Parathyroid adenoma (tissue), 2 donors: ENCODE results near the gene SLC4A7.

Experiments used
- H2AFZ ChIP-seq: fragments of 300-600 bp; sonication (generic); one replicate; pipeline ENCODE4 v1.7.0; 2017; ENCODE audit warnings: antibody characterized with exemption, mild to moderate bottlenecking
- H3K27ac ChIP-seq: fragments of 300-600 bp; sonication (generic); one replicate; pipeline ENCODE4 v1.7.0; 2017
- H3K27me3 ChIP-seq: fragments of 300-600 bp; sonication (generic); one replicate; pipeline ENCODE4 v1.7.0; 2017; ENCODE audit warnings: low read length; ENCODE audit not compliant: control insufficient read depth, insufficient read depth
- H3K36me3 ChIP-seq: fragments of 300-600 bp; sonication (generic); one replicate; pipeline ENCODE4 v1.7.0; 2017; ENCODE audit warnings: low read length; ENCODE audit not compliant: control insufficient read depth, insufficient read depth
- H3K4me1 ChIP-seq: fragments of 300-600 bp; sonication (generic); one replicate; pipeline ENCODE4 v1.7.0; 2017; ENCODE audit warnings: control low read depth
- H3K4me2 ChIP-seq: fragments of 300-600 bp; sonication (generic); one replicate; pipeline ENCODE4 v1.7.0; 2017; ENCODE audit warnings: low read length
- H3K4me3 ChIP-seq: fragments of 300-600 bp; sonication (generic); one replicate; pipeline ENCODE4 v1.7.0; 2017; ENCODE audit warnings: low read depth, low read length
- H3K79me2 ChIP-seq: fragments of 300-600 bp; sonication (generic); one replicate; pipeline ENCODE4 v1.7.0; 2017; ENCODE audit warnings: control low read depth
- H3K9ac ChIP-seq: fragments of 300-600 bp; sonication (generic); one replicate; pipeline ENCODE4 v1.7.0; 2017; ENCODE audit warnings: mild to moderate bottlenecking
- H3K9me3 ChIP-seq: fragments of 300-600 bp; sonication (generic); one replicate; pipeline ENCODE4 v1.7.0; 2017; ENCODE audit warnings: low read length; ENCODE audit not compliant: control insufficient read depth
- TF ChIP-seq, protein P1 (sequence below): fragments of 300-600 bp; sonication (generic); IDR thresholded peaks from one replicate; pipeline ENCODE4 v1.7.0; 2017; ENCODE audit warnings: antibody characterized with exemption, mild to moderate bottlenecking
- donor health status: primary hyperparathyroidism.

SLC4A7 gene

DNA sequence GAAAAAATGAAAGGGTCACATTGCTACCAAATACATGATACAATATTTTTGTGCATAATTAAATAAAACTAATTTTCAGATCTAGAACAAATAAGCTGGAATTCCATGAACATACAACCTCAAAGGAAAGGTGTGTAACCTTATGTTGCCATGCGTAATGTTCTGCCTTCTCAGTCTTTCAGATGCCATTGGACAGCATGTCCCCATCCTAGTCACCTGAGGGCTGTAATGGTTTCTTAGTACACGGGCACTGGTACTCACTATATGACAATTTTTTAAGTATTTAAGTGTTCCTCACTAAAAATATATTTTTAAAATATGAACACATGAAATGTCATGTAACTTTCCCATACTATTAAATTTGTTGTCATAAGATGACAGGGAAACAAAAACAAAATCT is 139.1 kb downstream of the SLC4A7 start:
- H3K27ac ChIP-seq, result no peak overlapping the region
- H3K9me3 ChIP-seq, result no peaks in the 10 kb centered on the region
- H3K27me3 ChIP-seq, result no peaks in the 10 kb centered on the region
- no peak overlapping the region for H3K9ac ChIP-seq
- H3K79me2 ChIP-seq, result no peaks in the 10 kb centered on the region
- TF ChIP-seq, protein P1, sequence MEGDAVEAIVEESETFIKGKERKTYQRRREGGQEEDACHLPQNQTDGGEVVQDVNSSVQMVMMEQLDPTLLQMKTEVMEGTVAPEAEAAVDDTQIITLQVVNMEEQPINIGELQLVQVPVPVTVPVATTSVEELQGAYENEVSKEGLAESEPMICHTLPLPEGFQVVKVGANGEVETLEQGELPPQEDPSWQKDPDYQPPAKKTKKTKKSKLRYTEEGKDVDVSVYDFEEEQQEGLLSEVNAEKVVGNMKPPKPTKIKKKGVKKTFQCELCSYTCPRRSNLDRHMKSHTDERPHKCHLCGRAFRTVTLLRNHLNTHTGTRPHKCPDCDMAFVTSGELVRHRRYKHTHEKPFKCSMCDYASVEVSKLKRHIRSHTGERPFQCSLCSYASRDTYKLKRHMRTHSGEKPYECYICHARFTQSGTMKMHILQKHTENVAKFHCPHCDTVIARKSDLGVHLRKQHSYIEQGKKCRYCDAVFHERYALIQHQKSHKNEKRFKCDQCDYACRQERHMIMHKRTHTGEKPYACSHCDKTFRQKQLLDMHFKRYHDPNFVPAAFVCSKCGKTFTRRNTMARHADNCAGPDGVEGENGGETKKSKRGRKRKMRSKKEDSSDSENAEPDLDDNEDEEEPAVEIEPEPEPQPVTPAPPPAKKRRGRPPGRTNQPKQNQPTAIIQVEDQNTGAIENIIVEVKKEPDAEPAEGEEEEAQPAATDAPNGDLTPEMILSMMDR, result no peak
- no peaks in the 10 kb centered on the region for H3K36me3 ChIP-seq
- no peak overlapping the region for H2AFZ ChIP-seq
- H3K4me2 ChIP-seq, result no peak overlapping the region
- H3K4me3 ChIP-seq, result no peak overlapping the region
- H3K4me1 ChIP-seq, result no peaks in the 10 kb centered on the region

DNA sequence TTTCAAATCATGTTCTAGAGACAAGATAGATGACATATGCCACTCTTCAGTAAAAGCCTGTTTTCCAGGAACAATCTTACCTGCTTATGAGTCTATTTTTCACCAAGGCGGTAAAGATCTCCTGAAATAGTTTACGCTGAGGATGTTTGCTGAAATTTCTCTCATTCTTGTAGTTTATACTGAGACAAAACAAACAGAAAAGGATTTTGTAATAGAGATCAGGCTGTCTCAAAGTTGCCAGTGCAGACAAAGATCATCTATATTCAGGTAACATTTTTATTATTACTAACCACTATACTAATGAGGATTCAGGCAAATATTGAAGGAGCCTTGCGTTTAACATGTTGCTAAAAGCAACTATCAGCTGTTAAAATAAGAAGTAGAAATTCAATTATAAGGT is 140.0 kb downstream of the SLC4A7 start:
- Histone ChIP-seq H3K36me3 (no peaks in the 10 kb centered on the region), H3K4me3 (no peak overlapping the region), H3K4me2 (no peak overlapping the region), H3K4me1 (no peaks in the 10 kb centered on the region), H3K27ac (no peak overlapping the region), H3K9me3 (no peaks in the 10 kb centered on the region), H2AFZ (no peak overlapping the region), H3K9ac (no peak overlapping the region), H3K27me3 (no peaks in the 10 kb centered on the region), H3K79me2 (no peaks in the 10 kb centered on the region)
- TF ChIP-seq, protein P1, result no peak

DNA sequence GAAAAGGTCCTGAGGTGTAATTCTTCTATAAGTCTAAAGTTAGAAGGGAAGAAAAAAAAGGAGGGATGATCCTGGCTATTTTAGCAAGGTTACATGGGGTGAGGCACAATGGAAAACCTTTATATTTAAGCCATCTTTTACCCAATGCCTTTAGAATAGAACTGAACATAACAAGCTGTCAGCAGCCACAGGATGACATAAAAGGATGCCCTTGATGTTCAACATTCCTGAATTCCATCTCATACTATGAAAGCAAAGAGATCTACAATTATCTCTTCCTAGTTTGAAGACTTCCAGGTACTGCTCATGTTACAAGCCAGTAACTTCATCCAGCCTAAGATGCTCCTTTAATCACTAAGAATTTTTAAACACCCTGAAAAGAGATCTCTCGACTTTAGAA is 141.9 kb downstream of the SLC4A7 start:
- H3K9ac ChIP-seq, result no peak overlapping the region

DNA sequence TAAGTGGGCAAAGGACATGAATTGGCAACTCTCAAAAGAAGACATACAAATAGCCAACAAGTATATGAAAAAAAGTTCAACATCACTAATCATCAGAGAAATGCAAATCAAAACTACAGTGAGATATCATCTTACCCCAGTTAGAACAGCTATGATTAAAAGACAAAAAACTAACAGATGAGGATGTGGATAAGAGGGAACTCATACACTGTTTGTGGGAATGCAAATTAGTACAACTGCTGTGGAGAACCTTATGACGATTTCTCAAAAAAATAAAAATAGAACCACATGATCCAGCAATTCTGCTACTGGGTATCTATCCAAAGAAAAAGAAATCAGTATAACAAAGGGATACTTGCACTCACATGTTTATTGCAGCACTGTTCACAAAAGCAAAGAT is 143.7 kb downstream of the SLC4A7 start:
- no peaks in the 10 kb centered on the region for H3K36me3 ChIP-seq
- H3K9ac ChIP-seq, result no peak overlapping the region
- H3K79me2 ChIP-seq, result no peaks in the 10 kb centered on the region
- no peaks in the 10 kb centered on the region for H3K9me3 ChIP-seq
- H3K4me3 ChIP-seq, result no peak overlapping the region
- H2AFZ ChIP-seq, result no peak overlapping the region
- H3K27me3 ChIP-seq, result no peaks in the 10 kb centered on the region
- no peaks in the 10 kb centered on the region for H3K4me1 ChIP-seq
- TF ChIP-seq, protein P1, result no peak
- no peak overlapping the region for H3K27ac ChIP-seq
- H3K4me2 ChIP-seq, result no peak overlapping the region

More for the DNA sequence above, 141.9 kb downstream of the SLC4A7 start:
- H3K4me3 ChIP-seq, result no peak overlapping the region
- H3K36me3 ChIP-seq, result no peaks in the 10 kb centered on the region
- H3K27me3 ChIP-seq, result no peaks in the 10 kb centered on the region
- TF ChIP-seq, protein P1, result no peak
- no peak overlapping the region for H2AFZ ChIP-seq
- no peaks in the 10 kb centered on the region for H3K4me1 ChIP-seq
- no peaks in the 10 kb centered on the region for H3K79me2 ChIP-seq
- no peak overlapping the region for H3K27ac ChIP-seq
- no peaks in the 10 kb centered on the region for H3K9me3 ChIP-seq
- no peak overlapping the region for H3K4me2 ChIP-seq

DNA sequence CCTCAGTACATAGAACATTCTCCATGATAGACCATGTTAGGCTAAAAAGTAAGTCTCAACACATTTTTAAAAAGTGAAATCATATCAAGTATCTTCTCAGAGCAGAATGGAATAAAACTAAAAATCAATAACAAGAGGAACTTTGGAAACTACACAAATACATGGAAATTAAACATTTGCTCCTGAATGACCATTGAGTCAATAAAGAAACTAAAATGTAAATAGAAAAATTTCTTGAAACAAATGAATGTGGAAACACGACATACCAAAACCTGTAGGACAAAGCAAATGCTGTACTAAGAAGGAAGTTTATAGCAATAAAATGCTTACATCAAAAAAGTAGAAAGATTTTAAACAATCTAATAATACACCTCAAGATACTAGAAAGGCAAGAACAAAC is 148.6 kb downstream of the SLC4A7 start:
- H2AFZ ChIP-seq, result no peak overlapping the region
- no peaks in the 10 kb centered on the region for H3K36me3 ChIP-seq
- H3K4me3 ChIP-seq, result no peak overlapping the region
- H3K4me2 ChIP-seq, result no peak overlapping the region
- TF ChIP-seq, protein P1, result no peak
- H3K9me3 ChIP-seq, result no peaks in the 10 kb centered on the region
- H3K4me1 ChIP-seq, result no peaks in the 10 kb centered on the region
- H3K27me3 ChIP-seq, result no peaks in the 10 kb centered on the region
- no peaks in the 10 kb centered on the region for H3K79me2 ChIP-seq
- H3K9ac ChIP-seq, result no peak overlapping the region
- no peak overlapping the region for H3K27ac ChIP-seq
